Measurements from ENCODE around the gene OR7A5.
"Not testable (repeated sequence)": the region's sequence is repeated elsewhere in the genome, so short reads cannot be mapped to it uniquely, and the experiment has no call there.

The OR7A5 gene

GRCh38 chr19:14835011-14835410 is at the start of gene OR7A5, which contains the start of gene OR7C1:
TSS of gene OR7A5 (minus strand) at chr19:14835185. CDS start at chr19:14828241, 6,944 bp downstream.
TSS of gene OR7C1 (minus strand) at chr19:14835185. CDS start at chr19:14800136, 35,049 bp downstream.
- no peak for DNase-seq

DNA sequence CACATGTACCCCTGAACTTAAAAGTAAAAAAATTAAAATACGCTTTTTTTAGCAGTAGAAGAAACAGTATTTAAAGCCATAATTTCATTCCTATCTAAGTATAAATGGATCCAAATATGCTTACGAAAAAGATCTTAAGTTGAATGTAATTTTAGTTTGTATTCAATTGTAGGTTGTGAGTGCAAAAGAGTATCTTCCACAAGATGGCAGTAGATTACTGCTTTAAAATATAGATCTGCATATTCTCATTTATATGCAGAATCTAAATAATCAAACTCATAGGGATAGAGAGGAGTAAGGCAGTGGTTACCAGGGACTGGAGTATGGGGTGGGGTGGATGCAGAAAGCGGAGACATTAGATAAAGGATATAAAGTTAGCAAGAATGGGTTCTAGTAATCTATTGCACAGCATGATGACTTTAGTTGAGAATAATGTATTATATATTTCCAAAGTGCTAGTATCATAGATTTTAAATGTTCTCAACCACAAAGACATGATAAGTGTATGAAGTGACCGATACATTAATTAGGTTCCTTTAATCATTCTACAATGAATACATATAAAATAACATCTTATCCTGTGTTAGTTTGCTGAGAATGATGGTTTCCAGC is 36.7 kb upstream of the OR7A5 start:
- DNase-seq, result peak; percentile 9 to 28

- DNase-seq, result no peak
These were observed 33.5 kb upstream of the OR7A5 start for GRCh38 chr19:14868497-14868896.

DNA sequence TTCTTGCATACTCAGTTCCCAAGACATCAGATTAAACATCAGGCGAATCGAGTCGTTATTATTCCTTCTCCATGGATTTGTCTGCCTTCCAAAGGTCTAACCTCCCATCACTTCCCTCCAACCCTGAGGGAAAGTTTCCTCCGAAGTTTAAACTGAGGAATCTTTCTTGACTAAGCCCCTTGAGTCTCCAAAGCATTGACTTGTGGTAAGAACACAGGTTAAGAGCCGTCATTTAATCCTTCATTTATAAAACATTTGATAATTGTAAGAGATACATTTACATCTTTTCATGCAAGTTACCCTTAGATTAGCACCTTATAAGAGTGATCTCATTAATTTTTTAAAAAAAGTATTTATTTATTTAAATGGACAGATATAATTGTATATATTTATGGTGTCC is 13.8 kb upstream of the OR7A5 start, which contains the start of gene OR7A10:
OR7A10 (minus strand) TSS at position 101 of the 400 bp plus-strand sequence. CDS start 7,045 bp downstream, outside the sequence.
- no peak for DNase-seq

GRCh38 chr19:14843578-14843977 is 8.6 kb upstream of the OR7A5 start:
- DNase-seq, result no peak

GRCh38 chr19:14843169-14843568 is 8.2 kb upstream of the OR7A5 start:
- no peak for DNase-seq

GRCh38 chr19:14840206-14840605 is 5.2 kb upstream of the OR7A5 start:
- DNase-seq, result no peak

DNA sequence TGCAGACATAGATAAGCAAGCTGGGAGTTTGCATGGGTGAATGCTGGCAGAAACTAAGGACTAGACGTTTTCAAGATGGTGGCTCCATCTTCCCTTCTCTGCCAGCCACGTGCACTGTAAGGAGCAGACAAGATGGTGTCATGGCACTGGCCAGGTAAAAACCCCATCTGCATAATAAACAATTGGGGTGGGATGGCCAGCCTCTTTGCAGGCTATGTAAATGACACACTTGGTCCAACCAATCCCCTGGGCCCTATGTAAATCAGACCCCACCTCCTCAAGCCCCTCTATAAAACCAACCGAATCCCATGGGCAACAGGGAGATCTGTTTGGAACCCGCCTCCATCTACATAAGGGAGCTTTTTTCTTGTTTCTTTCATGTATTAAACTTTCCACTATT is 2.4 kb upstream of the OR7A5 start:
- DNase-seq, result no peak

DNA sequence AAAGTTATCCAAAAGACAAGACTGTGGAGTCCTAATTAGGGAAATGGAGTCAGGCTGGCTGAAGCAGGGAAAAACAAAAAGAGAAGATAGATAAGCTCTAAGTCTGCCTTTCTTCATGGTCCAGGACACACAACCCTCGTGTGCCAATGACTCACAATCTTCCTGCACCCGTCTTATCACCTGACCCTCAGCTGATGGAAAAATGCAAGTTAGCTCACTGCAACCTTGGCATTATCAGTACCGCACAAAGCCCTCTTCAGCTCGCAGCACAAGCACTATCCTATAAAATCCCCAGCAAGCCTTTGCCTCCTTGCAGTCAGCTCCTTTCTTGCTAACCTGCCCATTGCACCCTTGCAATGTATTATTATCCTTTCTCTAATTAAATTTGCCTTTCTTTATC is 4.3 kb downstream of the OR7A5 start:
- DNase-seq, result no peak

- DNase-seq, result no peak
These were observed 9.0 kb downstream of the OR7A5 start for GRCh38 chr19:14826006-14826405.

DNA sequence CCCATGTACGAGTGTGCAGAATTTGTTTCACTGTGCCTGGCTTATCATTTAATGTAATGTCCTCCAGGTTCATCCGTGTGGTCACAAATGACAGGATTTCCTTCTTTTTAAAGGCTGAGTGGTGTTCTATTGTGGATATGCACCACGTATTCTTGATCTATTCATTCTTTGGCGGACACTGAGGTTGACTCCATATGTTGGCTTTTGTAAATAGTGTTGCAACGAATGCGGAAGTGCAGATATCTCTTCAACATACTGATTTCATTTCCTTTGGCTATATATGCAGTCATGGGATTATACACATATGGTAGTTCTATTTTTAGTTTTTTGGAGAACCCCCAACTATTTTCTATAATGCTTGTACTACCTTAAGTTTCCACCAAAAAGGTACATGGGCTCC is 13.0 kb downstream of the OR7A5 start:
- peak; percentile 1 to 42 for DNase-seq

- DNase-seq, result no peak
These were observed 16.4 kb downstream of the OR7A5 start for GRCh38 chr19:14818588-14818987.

DNA sequence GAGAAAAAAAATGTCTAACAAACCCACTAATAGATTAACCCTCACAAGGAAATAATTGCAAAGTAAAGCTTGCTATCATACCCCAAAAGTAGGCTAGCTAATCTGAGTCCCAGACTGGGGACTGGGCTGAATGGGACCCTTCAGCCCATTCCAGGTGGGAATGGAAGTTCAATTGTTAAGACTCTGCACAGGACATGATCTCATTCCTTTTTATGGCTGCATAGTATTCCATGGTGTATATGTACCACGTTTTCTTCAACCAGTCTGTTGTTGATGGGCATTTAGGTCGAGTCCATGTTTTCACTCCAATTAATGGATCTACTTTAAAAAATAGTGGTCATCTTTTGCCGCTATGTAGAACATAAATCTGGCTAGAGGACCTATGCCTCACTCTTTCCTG is 17.9 kb downstream of the OR7A5 start:
- DNase-seq, result no peak

DNA sequence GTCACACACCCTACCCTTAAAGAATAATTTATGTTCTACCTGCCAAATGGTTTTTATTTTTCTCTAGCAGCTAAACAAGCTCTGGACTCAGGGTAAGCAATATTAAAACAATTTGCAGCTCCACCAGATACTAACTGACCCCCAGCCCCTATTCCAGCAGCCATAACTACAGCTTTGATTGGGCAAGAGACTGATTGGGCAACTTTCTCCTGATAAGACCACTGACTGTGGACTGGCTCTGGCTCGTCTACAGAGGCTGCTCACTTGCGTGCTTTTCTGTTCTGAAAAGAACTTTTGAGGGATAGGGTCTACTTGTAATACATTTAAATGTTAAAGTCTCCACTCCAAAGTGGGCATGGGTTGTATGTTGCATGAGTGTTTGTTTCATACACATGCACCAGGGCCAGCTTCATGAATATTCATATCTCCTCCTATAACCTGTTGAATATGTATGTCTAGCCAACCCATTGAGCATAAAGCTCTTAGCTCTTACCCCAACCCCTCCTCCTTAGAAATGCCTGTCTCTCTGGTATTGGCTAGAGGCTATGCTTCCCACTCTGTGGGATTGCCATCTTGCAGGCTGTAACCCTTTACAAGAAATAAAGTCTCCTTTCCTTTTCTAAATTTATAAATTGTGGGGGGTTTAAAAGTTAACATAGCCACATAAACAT is 19.9 kb downstream of the OR7A5 start:
- no peak for DNase-seq

DNA sequence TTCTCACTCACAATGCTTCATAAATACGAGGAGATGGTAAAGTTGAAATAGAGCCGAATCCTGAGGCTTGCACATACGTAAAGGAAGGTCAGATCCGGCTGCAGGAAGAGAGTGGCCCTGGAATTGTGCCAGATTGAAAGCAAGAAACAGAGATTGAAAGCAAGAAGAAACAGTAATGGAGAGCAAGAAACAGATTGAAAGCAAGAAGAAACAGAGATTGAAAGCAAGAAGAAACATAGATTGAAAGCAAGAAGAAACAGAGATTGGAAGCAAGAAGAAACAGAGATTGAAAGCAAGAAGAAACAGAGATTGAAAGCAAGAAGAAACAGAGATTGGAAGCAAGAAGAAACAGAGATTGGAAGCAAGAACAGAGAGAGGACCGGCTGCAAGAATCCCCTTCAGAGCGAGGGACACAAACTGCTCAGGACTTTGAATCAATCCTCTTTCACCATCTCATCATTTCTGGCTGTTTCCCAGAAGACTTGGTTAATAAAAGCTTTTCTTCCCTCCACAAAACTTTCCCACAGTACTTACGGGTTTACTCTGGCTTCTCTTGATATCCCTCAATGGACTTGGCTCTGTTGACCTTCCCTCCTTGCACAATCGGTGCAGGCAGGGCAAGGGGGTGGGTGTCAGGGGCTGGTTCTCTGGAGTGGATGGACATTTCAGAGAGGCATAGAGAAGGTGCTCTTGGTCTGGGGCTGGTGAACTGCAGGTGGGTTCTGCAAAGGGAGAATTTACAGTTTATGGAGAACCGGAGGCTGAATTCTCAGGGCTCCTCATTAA is 25.5 kb downstream of the OR7A5 start:
- no peak for DNase-seq

DNA sequence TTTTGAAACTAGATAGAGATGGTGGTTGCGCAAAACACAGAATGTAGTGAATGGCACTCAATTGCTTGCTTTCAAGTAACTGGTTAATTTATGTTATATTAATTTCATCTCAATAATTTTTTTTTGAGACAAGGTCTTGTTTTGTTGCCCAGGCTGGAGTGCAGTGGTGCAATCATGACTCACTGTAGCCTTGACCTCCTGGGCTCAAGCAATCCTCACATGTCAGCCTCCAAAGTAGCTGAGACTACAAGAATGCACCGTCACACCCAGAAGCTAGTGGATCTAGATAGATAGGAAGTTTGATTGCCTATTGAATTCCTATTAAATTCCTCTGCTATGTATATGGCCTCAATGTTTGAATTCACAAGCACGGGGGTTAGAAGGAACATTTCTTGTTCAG is 30.2 kb downstream of the OR7A5 start:
- no peak for DNase-seq

GRCh38 chr19:14798760-14799159 is 36.2 kb downstream of the OR7A5 start:
- no peak for DNase-seq

- no peak for DNase-seq
These were observed 39.0 kb downstream of the OR7A5 start for GRCh38 chr19:14796021-14796420.

DNA sequence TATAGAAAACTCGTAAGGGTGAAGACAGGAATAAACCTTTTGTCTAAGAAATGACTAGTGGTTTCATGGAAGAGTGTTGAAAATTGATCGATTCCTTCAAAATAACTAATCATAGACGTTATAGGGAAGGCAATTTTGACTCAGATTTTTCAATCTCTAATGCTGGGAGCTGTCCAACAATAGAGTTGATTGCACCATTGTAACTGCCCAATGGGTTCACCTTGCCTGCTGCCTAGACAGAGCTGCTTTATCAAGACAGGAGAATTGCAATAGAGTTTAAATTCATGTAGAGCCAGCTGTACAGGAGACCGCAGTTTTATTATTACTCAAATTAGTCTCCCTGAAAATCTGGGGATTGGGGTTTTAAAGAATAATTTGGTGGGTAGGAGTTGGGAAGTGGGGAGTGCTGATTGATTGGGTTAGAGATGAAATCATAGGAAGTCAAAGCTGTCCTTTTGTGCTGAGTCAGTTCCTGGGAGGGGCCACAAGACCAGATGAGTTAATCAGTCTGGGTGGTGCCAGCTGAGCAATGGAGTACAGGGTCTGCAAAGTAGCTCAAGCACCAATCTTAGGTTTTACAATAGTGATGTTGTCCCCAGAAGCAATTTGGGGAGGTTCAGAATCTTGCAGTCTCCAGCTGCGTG is 39.8 kb downstream of the OR7A5 start:
- DNase-seq, result no peak

DNA sequence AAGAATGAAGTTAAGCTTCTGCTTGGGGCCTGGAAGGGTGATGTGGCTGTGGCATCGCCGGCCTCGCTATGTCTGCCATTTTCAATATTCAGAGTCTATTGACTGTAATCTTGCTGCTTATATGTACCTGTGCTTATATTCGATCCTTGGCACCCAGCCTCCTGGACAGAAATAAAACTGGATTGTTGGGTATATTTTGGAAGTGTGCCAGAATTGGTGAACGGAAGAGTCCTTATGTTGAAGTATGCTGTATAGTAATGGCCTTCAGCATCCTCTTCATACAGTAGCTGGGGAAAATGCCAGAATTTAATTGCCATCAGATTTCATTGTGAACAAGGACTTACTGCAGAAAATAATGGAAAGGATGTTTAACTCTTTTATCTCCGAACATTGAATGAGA is 42.7 kb downstream of the OR7A5 start:
- DNase-seq, result not testable (repeated sequence)

GRCh38 chr19:14786421-14786851 is 48.5 kb downstream of the OR7A5 start:
- no peak for DNase-seq

DNA sequence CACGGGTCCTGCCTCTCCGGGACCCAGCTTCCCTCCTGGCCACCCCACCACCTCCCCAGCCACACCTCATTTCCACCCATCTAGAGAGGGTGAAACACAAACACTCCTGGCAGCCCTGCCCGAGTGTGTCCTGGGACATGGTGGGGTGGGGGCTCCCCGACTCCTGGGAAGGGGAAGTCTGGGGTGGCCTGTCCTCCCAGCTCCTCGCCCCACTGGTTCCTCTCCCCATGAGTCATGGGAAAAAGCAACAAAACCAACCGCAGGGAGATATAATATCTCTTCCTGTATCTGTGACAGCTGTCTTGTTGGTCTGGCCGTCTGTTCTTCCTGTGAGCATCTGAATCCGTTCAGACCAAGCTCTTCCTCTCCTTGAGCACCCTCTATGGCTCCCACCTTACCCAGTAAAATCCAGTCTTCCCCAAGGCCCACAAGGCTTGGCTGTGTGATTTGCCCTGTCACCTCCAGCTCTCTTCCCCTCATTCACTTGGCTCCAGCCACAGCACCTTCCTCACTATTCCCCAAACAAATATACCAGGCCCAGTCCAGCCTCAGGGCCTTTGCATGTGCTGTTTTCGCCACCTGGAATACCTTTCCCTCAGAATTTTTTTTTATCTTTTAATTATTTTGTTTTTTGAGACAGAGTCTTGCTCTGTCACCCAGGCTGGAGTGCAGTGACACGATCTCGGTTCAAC is 49.7 kb downstream of the OR7A5 start:
- peak; percentile 89 to 90 for DNase-seq

DNA sequence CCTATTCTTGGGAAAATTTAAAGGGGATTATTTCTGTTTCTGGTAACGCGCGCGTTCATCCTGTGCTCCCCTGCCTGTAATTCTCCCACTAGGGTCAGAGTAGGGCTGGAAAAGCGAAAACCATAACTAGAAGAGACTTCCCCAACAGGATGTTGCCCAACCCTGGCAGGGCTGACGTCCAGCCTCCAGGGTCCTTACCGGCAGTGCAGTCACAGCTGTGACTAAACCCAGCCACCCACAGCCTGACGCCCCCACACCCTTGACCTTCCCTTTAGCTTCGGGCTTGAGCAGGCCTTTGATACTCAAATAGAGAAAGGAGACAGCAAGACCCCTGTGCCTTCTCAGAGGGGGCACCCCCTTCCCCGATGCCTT is 50.3 kb downstream of the OR7A5 start:
- peak; percentile 73 to 74 for DNase-seq

Data from AML-193 (cell line).